ENCODE measurements around the gene FOXN3.
A peak's percentile ranks its signal among the peaks of the same experiment; 100 is the strongest.

Gene FOXN3

DNA sequence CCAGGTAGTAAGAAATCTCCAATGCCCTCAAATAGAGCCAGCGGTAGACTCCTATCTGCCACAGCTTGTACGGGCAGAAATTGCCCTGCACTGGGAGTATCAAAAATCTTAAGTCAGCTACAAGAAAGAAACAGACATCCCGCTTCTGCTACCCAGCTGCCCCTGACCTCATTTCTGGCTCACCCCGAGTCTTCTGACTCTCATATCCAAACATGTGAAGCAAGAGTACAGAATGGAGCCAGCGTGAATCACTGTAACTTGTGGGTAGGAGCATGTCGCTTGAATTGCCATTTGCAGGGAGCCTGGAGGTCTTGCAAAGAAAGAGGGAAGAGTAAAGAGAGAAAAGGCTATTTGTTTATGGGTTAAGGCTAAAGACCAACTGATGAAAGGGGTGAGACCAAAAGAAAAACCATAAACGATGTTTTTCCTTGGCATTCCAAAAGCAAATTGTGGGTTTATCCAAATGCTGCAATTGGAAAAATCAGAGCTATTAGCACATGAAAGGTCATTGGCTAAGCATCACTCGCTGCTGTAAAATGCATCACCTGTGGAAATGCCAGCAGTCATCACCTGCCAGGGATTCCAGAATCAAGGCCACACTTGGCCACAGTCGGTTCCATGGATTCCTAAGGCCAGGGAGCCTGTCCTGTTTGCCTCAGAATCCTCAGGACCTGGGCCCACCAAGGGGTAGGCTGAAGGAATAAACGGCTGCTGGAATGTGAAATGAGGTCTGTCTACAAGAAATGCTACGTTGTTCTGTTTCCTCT, 86.6 kb downstream of the FOXN3 start:
- DNase-seq, result no peak

- no peak for DNase-seq
Observed at GRCh38 chr14:89327771-89328212, 89.2 kb downstream of the FOXN3 start.

GRCh38 chr14:89325959-89326358, 91.1 kb downstream of the FOXN3 start:
- no peak for DNase-seq

GRCh38 chr14:89325299-89325883, 91.6 kb downstream of the FOXN3 start:
- DNase-seq, result no peak

- no peak for DNase-seq
Observed at GRCh38 chr14:89324501-89325298, 92.3 kb downstream of the FOXN3 start.

GRCh38 chr14:89320381-89321000, 96.5 kb downstream of the FOXN3 start:
- no peak for DNase-seq

DNA sequence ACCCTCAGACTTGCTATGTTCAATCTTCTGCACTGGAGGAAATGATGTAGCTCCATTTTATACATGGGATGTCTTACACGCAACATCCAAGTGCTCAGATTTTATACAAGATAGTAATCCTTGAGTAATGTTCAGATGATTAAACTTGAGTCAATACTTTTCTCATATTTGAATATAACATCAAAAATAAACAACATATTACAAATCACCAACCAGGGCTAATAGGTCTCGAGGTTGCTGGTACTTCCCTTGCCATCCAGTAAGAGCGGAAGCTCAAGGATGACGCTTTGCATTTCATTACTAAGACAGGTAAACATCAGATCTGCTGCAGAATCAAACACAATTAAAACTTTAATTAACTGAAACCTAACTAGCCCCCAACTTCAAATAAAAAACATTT, 97.3 kb downstream of the FOXN3 start:
- DNase-seq, result no peak

DNA sequence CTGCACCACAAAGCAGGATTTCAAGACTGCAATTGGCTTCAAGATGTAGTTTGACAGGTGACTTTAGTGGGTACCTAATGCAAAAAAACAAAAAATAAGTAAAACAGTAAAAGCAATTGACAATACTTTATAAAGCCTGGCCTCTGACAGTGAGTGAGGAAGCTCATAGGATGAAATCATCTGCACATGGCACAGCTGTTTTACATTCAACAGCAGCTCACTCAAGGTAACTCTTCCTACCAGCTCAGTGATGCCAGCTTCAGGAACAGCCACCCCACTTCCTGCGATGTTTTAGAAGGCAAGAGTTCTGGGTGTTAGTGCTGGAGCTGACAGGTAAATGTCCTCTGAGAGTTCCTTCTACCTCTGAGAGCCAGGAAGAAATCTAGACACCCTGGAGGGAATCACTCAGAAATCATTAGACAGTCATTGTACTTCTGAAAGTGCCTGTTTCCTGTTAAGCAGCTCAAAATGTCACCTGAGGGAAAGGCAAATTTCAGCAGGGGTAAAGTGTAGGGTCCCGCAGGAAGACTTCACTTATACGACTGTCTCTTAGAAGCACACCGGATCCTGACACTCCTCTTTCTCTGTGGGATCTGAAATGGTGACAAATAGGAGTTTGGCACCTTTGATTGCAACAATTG, 99.9 kb downstream of the FOXN3 start:
- DNase-seq, result no peak

DNA sequence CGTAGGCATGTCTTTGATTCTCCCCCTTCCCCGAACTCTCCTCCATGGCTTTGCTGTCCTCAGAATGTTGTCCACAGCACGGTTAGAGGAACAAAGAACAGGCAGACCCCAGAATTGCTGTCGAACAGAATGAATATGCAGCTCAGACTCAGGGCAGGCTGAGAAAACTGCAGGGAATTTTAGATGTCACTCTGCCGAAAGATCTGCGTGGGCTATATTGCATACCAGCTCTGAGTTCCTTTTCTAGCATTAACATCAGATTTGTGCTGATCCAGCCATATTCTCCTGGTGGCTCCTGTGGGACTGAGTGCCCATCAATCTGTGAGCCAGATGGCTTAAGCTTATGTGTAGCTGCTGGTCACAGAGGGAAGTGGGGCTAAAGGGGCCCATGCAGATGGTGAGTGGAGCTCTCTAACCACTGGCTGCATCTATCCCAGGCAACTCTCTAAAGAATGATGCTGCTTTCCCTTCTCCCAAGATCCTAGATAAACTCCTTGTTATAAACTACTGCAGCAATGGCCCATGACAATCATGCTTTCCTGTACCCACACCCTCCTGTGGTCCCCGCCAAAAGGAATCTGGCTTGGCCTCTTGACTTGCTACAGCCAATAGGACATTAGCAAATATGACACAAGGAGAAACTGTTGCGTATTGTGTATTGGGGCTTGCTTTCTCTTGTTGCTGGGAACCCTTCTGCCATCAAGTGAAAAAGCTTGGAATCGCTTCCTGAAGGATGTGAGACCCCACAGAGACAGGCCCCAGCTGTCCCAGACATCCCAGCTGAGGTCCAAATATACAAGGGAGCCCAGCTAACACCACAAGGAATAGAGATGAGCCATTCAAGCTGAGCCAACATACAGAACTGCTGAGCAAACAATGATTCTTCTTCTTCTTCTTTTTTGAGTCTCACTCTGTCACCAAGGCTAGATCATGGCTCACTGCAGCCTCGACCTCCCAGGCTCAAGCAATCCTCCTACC, 101.3 kb downstream of the FOXN3 start:
- no peak for DNase-seq

DNA sequence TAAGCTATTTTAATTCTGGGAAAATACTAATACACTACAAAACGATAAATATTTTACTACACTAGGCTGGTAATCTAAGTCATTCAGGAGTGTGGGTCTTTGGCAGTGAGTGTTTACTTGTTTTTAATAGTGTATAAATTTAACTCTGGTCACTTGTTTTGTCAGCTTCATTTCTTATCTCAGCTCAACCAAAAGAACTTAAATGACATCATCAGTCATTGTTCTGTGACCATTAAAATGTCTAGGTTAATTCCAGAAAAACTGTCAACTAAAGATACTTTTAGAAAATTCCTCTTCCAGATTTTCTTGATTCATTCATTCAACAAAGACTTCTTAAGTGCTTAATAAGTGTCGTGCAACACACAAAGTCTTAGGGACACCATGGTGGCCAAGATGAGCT, 102.8 kb downstream of the FOXN3 start:
- no peak for DNase-seq

- DNase-seq, result no peak
Observed at GRCh38 chr14:89312932-89313331, 104.1 kb downstream of the FOXN3 start.

DNA sequence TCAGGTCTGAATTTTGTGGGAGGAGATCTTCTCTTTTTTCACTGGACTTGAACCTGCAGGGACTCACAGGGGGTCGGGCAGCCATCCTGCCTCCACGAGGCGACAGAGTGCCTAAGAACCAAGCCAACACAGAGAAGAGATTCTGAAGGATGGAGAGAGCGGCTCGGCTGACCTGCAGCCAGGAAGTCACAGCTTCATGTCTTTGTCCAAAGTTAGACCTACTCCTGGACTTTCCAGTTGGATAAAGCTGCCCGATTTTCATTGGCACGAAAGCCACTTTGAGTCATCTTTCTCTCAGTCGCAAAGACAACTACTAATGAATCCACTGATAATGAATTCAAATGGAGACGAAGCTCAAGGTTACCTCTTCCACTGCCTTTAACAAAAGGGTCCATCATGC, 106.8 kb downstream of the FOXN3 start:
- no peak for DNase-seq

- DNase-seq, result no peak
Observed at GRCh38 chr14:89309670-89310177, 107.3 kb downstream of the FOXN3 start.

GRCh38 chr14:89308232-89308959, 108.6 kb downstream of the FOXN3 start:
- no peak for DNase-seq

DNA sequence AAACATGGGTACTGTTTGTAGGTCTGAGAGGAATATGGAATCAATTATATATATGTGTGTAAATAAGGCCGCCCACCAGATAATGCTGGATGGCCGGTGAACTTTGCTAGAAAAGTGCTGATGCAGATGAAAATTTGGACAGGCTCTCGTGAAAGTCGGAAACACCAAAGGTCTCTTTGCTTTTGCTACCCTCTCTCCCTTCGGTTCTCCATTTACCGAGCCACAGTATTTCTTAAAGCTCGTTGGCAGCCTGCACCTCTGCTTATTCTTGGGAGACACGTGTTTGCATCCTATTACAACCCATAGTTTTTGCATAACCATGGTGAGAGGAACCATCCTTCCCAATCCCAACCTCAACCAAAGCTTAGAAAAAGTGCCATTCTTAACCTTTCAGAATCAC, 109.6 kb downstream of the FOXN3 start:
- no peak for DNase-seq

DNA sequence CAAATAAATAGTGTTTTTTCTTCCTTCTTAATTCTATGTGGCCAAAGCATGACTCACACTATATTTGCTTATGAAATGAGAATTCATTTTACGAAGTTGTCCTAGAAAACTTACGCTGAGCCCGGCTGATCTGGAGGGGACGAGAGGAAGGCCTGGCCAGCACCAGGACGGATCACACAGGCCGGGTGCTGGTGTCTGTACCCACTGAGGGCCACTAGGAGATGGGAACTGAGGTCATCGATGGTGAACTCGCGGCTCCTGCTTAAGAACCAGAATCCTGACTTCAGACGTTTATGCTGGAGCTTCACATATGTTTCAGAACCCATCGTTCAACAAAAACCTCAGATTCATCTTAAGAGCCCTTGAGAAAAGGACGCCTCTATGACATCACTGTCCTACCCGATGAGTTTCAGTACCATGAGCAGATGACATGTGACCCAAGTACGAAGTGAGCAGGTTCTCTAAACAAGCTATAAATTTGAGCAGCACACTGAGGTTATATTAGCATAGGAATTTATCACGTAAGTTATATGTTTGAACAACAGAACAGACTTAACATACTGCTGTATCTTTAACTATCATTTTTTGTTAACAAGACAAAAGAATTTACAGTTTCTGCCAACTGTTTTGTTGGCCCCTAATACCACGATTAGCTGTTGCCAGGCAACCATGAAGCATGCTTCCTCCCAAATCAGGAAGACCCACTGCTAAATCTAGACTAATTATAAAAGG, 111.9 kb downstream of the FOXN3 start:
- no peak for DNase-seq

GRCh38 chr14:89304561-89304960, 112.5 kb downstream of the FOXN3 start:
- no peak for DNase-seq

DNA sequence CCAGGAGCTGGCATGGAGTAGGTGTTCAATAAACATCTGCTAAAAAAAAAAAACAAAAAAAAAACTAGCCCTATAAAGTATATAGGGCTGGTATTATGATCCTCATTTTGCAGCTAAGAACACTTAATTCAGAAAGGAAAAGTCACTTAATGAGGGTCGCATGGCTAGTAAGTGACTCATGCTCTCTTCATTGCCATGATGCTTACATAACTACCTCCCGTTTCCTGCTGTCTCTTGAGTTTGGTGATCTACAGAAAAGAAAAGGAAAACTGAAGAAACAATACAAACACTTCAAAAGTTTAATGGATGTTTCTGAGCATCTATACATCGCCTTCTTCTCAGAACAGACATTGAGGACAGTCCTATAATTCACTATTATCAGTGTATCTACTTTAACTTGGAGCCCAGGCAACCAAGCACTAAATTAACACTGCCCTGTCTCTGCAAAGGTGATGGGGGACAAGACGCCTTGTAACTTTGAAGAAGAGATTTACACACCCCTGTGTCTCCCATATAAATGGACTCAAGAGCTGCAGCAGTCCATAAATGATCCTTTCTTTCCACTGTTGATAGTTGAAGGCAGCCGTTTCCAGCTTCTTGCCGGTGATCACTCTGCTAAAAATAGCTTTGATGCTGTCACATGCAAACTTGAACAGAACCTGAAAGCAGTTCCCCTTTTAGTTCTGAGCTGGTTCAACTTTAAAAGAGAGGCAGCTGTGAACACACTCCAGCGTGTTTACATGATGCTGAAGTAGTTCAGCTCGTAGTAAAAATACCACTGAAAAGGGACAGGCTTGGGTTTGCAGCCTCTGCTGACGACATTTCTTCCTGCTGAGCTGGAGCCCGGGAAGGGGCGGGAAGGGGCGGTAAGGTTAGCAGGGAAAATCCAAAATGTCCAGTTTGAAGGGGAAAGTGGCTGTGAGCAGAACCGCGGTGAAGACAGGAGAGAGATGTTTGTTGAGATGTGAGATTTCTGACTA, 113.3 kb downstream of the FOXN3 start:
- DNase-seq, result peak; percentile 71
